Natural killer cell treated with Interleukin-12 subunit alpha and Interleukin-12 subunit beta and Interleukin-15 and Interleukin-18, amount 100 ng/mL, for 72 hours (primary cell): ENCODE data around the gene SHLD3. TPM values are rescaled to one million over a fixed set of nuclear protein-coding genes. Genes with fewer than 3 reads are reported as not detected.
A peak's percentile ranks its signal among the peaks of the same experiment; 100 is the strongest.
"Not testable (repeated sequence)": the region's sequence is repeated elsewhere in the genome, so short reads cannot be mapped to it uniquely, and the experiment has no call there.

Experiments
- ATAC-seq, 2 donors: fragments of 150-1000 bp; cut with Tn5 transposase in 1 of 2; sonication (Bioruptor Pico), chemical (Tn5 transposase) in 1 of 2; 2 replicates each; pipeline ENCODE4 v1.10.0; 2021
- DNase-seq: peaks from one replicate; pipeline ENCODE4 v3.0.0; 2022; ENCODE audit warnings: low spot score
- H3K27ac Mint-ChIP-seq, 2 donors: 1 replicate in 1 of 2; 2 replicates in 1 of 2; pipeline ENCODE4 v1.8.0; 2022; ENCODE audit warnings: mixed read lengths in 2 of 2, mild to moderate bottlenecking in 1 of 2, moderate library complexity in 1 of 2
- H3K27me3 Mint-ChIP-seq, 2 donors: 1 replicate in 1 of 2; 2 replicates in 1 of 2; pipeline ENCODE4 v1.8.0; 2022; ENCODE audit warnings: mixed read lengths in 2 of 2
- H3K36me3 Mint-ChIP-seq: one replicate; pipeline ENCODE4 v1.8.0; 2022; ENCODE audit warnings: mixed read lengths
- H3K4me1 Mint-ChIP-seq, 2 donors: 1 replicate in 1 of 2; 2 replicates in 1 of 2; pipeline ENCODE4 v1.8.0; 2022; ENCODE audit warnings: low read depth in 2 of 2, mixed read lengths in 2 of 2, mild to moderate bottlenecking in 1 of 2
- H3K4me3 Mint-ChIP-seq: one replicate; pipeline ENCODE4 v1.8.0; 2022; ENCODE audit warnings: mixed read lengths
- H3K9me3 Mint-ChIP-seq: 2 replicates; pipeline ENCODE4 v1.8.0; 2022; ENCODE audit warnings: mixed read lengths
- total RNA-seq, 2 donors: library from RNA; stranded (reverse); gene quantifications; one replicate each; pipeline ENCODE4 v1.2.3, GENCODE V29; 2022

The SHLD3 gene
- total RNA-seq, 2 donors from 2014 or later: 3.2 to 7.1 TPM

DNA sequence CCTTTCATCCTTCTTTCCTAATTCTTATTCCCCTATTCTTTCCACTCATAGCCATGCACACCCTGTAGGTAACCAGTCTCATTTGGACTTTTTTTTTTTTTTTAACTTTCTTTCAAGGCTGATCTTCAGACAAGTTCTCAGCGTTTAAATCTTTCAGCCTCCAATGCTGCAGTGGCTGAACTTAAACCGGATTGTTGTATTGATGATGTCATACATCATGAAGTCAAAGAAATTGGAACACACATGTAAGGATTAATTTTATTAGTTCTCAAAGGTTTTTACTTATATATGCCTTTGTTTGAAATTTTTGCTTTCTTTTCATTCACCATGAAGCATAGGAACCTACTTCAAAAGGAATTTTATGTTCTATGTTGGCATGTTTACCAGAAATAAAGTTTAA lies 22.1 kb downstream of the SHLD3 start:
- Mint-ChIP-seq H3K36me3 (peaks cover 9% of the 10 kb centered on the region), H3K4me1 (no peaks in the 10 kb centered on the region)

DNA sequence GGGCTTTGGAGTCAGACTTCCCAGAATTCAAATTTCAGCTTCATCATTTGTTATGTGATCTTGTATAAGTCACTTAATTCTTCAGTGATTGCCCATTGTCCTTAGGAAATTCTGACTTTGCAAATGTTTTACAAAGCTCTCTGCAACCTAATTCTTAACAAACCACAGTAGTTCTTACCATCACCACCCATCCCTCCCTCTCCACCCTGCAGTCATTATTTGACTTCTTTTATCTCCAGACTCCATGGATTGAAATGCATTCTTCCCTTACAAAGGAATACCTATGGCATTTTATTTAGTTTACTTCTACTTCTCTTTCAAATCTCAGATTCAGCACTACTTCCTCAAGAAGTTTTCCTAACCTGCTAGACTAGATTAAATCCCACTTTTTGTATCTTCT lies 23.1 kb downstream of the SHLD3 start:
- ATAC-seq: no peak
- peak overlapping the region in 1 of 2 donors; percentile 5 for H3K27ac Mint-ChIP-seq
- no peaks in the 10 kb centered on the region for H3K4me1 Mint-ChIP-seq
- DNase-seq: no peak
- peaks cover 9% of the 10 kb centered on the region for H3K36me3 Mint-ChIP-seq
- no peak overlapping the region for H3K4me3 Mint-ChIP-seq
- no peaks in the 10 kb centered on the region for H3K9me3 Mint-ChIP-seq
- no peaks in the 10 kb centered on the region for H3K27me3 Mint-ChIP-seq

More for the DNA sequence above, 22.1 kb downstream of the SHLD3 start:
- no peaks in the 10 kb centered on the region for H3K9me3 Mint-ChIP-seq
- no peak overlapping the region for H3K4me3 Mint-ChIP-seq
- H3K27me3 Mint-ChIP-seq: no peaks in the 10 kb centered on the region
- DNase-seq: no peak
- no peak overlapping the region for H3K27ac Mint-ChIP-seq
- no peak for ATAC-seq

DNA sequence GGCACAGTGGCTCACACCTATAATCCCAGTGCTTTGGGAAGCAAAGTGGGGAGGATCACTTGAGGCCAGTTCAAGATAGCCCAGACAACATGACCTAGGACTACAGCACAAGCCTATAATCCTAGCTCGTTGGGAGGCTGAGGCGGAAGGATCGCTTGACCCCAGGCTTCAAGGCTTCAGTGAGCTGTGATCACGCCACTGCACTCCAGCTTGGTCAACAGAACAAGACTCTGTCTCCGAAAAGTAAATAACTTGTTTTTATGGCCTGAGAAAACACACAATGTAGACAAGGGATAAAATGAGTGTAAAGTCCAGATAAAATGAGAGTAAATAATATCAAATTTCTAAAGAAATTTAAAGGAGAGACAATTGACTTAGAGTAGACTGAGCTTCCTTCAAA lies 26.3 kb downstream of the SHLD3 start:
- ATAC-seq: no peak
- Mint-ChIP-seq H3K4me1 (no peaks in the 10 kb centered on the region), H3K27me3 (no peaks in the 10 kb centered on the region), H3K4me3 (no peak overlapping the region), H3K9me3 (no peaks in the 10 kb centered on the region), H3K36me3 (peaks cover 15% of the 10 kb centered on the region), H3K27ac (no peak overlapping the region)
- DNase-seq: no peak

DNA sequence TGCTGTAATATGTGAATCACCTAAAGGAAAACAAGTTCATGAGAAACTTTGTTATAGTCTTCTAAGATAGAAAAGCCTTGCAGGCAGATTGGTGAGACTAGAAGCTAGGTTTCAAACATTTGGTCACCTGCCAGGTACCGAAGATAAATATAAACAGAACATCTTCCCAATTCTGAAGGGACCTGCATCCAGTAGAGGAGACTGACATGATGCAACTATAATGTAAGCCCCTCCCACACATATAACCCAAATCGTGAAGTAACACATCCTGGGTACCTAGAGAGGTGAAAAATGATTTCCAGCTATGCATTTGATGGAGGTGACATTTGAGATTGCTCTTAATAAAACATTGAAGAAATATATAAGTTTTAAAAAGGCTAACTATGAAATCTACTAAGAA lies 29.9 kb downstream of the SHLD3 start:
- H3K4me3 Mint-ChIP-seq: no peak overlapping the region
- no peaks in the 10 kb centered on the region for H3K27me3 Mint-ChIP-seq
- H3K27ac Mint-ChIP-seq: no peak overlapping the region
- peaks cover 10% of the 10 kb centered on the region for H3K36me3 Mint-ChIP-seq
- ATAC-seq (no peak), DNase-seq (no peak)
- no peaks in the 10 kb centered on the region for H3K9me3 Mint-ChIP-seq
- H3K4me1 Mint-ChIP-seq: no peaks in the 10 kb centered on the region

DNA sequence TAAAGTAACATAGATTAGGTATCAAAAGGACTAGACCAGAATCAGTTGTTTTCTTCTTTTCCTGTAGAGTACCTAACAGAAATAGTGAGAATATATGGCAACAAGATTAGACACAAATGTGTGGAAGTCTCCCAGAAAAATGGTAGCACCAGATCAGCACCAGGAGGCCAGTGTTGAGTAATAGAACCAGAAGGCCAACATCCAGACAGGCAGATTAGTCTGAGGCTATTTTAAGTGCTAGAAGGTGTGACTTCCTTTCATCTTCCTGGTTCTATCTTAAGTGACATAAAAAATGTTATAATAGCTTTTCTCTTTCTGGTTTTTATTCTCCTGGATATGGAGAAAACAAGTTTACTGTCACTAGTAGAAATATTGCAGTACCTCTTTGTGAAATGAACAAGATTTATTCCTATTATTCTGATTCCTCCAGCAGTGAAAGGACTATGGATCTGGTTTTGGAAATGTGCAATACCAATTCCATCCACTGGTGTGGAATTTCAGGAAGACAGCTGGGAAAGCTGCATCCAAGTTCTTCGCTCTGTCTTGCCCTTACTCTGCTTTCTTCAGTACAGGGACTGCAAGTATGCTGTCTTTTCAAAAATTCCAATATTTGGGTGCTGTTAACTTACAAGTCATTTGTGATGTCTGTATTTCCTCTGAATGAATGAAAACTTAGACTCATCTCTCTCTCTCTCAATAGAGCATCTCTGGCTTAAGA lies 39.1 kb downstream of the SHLD3 start:
- ATAC-seq: peak in 1 of 2 donors; percentile 52
- H3K36me3 Mint-ChIP-seq: peaks cover 16% of the 10 kb centered on the region

DNA sequence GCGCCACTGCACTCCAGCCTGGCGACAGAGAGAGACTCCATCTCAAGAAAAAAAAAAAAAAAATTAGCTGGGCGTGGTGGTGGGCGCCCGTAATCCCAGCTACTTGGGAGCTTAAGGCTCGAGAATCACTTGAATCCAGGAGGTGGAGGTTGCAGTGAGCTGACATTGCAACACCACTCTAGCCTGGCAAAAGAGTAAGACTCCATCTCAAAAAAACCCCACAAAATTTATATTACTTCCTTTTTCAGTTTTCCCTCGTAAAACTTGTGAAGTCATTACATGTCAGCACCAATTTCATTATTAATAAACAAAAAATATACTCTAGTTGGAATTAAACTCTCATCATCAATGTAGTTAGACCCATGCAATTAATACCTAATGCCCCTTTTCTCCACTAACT lies 43.9 kb downstream of the SHLD3 start:
- Mint-ChIP-seq H3K4me1 (peaks cover 6 to 8% of the 10 kb centered on the region in 2 donors), H3K27ac (no peak overlapping the region), H3K9me3 (no peaks in the 10 kb centered on the region), H3K4me3 (no peak overlapping the region), H3K27me3 (no peaks in the 10 kb centered on the region), H3K36me3 (peaks cover 6% of the 10 kb centered on the region)
- no peak for DNase-seq
- no peak for ATAC-seq

More for the DNA sequence above, 39.1 kb downstream of the SHLD3 start:
- H3K4me3 Mint-ChIP-seq: peak overlapping the region; percentile 2
- H3K27me3 Mint-ChIP-seq: no peaks in the 10 kb centered on the region
- peaks cover 10 to 16% of the 10 kb centered on the region in 2 donors for H3K4me1 Mint-ChIP-seq
- no peak for DNase-seq
- H3K27ac Mint-ChIP-seq: peak overlapping the region; percentile 17 to 59
- H3K9me3 Mint-ChIP-seq: no peaks in the 10 kb centered on the region

DNA sequence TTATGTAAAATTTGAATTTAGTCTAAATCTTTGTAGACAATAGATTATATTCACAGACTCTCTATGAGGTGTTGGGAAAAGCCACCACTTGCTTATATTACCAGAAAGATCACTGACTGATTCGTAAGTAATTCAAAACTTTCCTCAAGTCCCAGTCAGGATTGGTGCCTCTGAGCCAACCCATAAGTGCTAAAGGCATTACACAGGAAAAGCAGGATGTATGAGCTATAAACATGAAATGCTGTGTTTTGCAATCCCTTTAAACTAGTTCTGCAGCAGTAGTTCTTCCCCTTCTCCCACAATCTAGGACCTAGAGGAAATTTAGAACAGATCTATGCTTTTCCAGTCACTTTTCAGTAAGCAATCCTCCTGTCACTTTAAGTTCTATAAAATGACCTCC lies 48.0 kb downstream of the SHLD3 start:
- ATAC-seq (no peak), DNase-seq (no peak)
- H3K27me3 Mint-ChIP-seq: no peaks in the 10 kb centered on the region
- no peaks in the 10 kb centered on the region for H3K9me3 Mint-ChIP-seq
- H3K4me3 Mint-ChIP-seq: no peak overlapping the region
- H3K4me1 Mint-ChIP-seq: peaks cover 0 to 5% of the 10 kb centered on the region in 2 donors
- peaks cover 10% of the 10 kb centered on the region for H3K36me3 Mint-ChIP-seq
- no peak overlapping the region for H3K27ac Mint-ChIP-seq

DNA sequence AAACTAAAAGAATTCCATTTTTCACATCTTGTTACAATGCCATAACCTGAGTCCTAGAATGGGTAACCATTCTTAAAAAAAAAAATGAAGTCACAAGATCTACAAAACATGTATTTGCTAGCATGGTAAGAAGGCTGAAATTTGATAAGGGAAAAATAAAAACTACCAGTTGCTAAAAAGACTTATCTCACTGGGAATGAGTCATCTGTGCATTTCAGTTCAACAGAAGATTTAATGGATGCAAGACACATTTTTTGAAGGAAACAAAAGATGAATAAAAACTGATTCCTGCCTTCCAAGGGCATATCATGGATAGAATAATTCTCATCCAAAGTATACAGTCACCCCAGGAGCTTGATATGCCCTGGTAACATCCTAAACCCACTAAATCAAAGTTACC lies 49.9 kb downstream of the SHLD3 start:
- Mint-ChIP-seq H3K36me3 (peaks cover 12% of the 10 kb centered on the region), H3K27ac (no peak overlapping the region), H3K27me3 (no peaks in the 10 kb centered on the region), H3K4me3 (no peak overlapping the region), H3K9me3 (no peaks in the 10 kb centered on the region), H3K4me1 (peaks cover under 1 to 5% of the 10 kb centered on the region in 2 donors)
- ATAC-seq: no peak
- DNase-seq: no peak

DNA sequence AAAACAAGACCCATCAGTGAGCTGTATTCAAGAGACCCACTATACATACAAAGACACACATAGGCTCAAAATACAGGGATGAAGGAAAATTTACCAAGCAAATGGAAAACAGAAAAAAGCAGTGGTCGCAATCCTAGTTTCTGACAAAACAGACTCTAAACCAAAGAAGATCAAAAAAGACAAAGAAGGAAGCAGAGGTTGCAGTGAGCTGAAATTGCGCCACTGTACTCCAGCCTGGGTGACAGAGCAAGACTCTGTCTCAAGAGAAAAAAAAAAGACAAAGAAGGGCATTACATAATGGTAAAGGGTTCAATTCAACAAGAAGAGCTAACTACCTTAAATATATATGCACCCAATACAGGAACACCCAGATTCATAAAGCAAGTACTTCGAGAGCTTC lies 51.2 kb downstream of the SHLD3 start:
- not testable (repeated sequence) for H3K27me3 Mint-ChIP-seq, H3K9me3 Mint-ChIP-seq, H3K4me1 Mint-ChIP-seq, DNase-seq, H3K4me3 Mint-ChIP-seq, H3K27ac Mint-ChIP-seq, ATAC-seq
- peaks cover 15% of the 10 kb centered on the region for H3K36me3 Mint-ChIP-seq

Other genes starting within 250 kb of the SHLD3 start
- 1 to 10 TPM in 1 of 2 donors, under 1 TPM in 1; 0.10 to 1.2 TPM for gene ADAMTS6, start 143.1 kb upstream of the SHLD3 start, total RNA-seq
- 10 to 100 TPM; 44.5 to 70.0 TPM for gene CENPK, start 61.9 kb upstream of the SHLD3 start, total RNA-seq
- gene PPWD1, start 61.7 kb upstream of the SHLD3 start, total RNA-seq: 10 to 100 TPM; 45.1 to 49.4 TPM
- gene TRIM23, start 694 bp upstream of the SHLD3 start, total RNA-seq: 10 to 100 TPM in 1 of 2 donors, 1 to 10 TPM in 1; 9.6 to 10.3 TPM
- gene TRAPPC13, start within 50 bp of the SHLD3 start, total RNA-seq: 10 to 100 TPM; 27.4 to 28.2 TPM
- gene SGTB, start 97.1 kb downstream of the SHLD3 start, total RNA-seq: 10 to 100 TPM in 1 of 2 donors, 1 to 10 TPM in 1; 4.1 to 10.1 TPM
- gene NLN, start 97.2 kb downstream of the SHLD3 start, total RNA-seq: 10 to 100 TPM in 1 of 2 donors, 1 to 10 TPM in 1; 8.7 to 39.4 TPM